AG20443 (cell line): Measurements from ENCODE around the gene RGSL1.

ENCODE experiments used
- DNase-seq: peaks from one replicate; pipeline ENCODE4 v3.0.0; 2012; ENCODE audit warnings: low spot score, mixed read lengths

Gene RGSL1

DNA sequence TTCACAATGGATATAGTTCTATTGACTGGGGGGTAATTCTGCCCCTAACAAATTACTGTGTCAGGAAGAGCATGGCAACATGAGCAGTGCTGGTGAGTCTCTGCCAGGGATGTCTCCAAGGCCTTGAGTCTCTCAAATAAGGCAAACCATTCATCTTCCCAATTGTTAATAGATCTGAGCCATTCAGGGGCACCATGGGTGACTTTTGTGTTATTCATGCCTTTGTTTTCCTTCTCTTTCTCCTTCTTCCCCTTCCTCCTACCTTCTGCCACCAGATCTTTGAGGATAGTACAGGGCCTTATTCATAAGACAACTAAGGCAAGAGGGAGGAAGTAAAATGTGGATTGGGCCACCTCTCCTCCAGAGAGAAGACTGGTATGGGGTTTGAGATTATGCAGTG lies at the start of gene RGSL1:
Gene RGSL1, plus strand, starts transcription at position 60 of the 400 bp plus-strand sequence. Its CDS starts 20 bp downstream, at position 80.
- DNase-seq, result no peak

DNA sequence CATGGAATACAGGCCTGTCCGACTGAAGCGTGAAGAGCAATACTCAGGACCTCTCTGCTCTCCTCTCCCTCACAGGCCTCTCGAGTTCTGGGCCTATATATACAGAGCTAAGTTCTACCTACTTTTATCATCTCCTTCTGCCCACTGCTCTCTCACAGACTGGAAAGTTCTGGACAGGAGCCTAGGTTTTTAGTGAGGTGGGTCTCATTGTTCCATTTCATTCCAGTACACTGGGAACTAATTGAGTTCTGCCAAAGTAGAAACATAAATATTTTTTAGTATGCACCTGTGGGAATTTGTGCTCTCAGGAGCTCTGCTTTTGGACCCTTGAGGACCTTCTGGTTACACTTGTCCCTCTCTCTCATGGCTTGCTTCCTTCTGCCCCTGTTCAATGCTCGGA lies 49.4 kb upstream of the RGSL1 start, which contains the start of gene TEDDM1:
Gene TEDDM1, minus strand, starts transcription at position 101 of the 400 bp plus-strand sequence. CDS start 182 bp downstream, outside the sequence.
- no peak for DNase-seq

DNA sequence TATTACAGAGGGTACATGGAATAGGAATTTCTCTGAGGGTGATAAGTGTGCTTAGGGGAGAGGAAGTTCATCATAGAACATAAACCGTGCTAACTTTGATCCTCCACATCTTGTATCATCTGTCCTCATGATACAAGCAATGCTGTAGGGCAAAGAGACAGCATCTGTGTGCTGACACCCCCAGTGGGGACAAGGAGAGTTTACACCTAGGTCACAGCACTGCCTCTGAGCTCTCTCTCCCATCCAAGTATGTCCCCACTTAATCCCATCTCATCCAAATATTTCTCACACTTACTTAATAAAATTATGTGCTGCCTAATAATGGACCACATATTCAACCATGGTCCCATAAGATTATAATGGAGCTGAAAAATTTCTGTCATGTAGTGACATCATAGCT lies 45.2 kb upstream of the RGSL1 start:
- DNase-seq, result no peak

DNA sequence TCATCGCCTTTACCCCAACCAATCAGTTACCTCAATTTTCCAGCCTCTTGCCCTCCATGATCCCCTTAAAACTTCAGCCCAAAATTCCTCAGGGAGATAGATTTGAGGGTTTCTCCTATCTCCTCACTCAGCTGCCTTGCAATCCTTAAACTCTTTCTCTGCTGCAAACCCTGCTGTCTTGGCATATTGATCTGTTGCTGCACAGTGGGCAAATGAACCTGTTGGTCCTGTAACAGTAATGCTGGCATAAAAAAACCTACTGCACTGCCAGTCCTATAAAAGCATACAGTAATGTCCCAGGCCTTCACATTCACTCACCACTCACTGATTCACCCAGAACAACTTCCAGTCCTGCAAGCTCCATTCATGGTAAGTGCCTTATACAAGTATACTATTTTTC lies 44.4 kb upstream of the RGSL1 start:
- DNase-seq, result no peak

DNA sequence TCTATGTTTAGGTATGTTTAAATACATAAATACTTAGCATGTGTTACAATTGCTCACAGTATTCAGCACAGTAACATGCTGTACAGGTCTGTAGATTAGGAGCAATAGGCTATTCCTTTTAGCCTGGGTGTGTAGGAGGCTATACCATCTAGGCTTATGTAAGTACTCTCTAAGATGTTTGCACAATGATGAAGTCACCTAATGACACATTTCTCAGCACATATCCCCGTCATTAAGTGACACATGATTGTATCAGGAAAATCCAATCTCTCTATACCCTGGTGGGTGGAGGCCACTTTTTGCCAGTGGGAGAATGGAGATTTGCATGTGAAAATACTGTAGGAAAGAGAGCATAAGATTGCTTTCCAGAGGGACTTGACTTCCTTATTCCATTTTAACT lies 43.9 kb upstream of the RGSL1 start:
- no peak for DNase-seq

DNA sequence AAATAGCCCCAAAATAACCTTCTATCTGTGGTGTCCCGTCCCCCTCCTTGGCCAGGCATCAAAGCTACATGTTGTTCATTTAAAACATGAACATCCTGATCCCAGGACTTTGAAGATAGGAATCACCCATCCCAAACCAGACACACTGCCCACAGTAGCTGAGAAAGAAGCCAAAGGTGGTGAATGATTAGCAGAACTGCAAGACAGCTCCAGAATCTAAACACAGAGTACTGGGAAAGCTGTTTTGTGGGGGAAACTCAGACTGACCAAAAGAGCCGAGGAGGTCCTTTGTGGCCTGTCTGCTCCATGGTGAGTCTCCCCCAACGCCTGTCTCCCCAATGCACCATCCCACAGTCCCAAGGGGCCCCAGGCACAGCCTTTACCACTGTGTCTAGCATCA lies 42.2 kb upstream of the RGSL1 start:
- DNase-seq, result no peak

DNA sequence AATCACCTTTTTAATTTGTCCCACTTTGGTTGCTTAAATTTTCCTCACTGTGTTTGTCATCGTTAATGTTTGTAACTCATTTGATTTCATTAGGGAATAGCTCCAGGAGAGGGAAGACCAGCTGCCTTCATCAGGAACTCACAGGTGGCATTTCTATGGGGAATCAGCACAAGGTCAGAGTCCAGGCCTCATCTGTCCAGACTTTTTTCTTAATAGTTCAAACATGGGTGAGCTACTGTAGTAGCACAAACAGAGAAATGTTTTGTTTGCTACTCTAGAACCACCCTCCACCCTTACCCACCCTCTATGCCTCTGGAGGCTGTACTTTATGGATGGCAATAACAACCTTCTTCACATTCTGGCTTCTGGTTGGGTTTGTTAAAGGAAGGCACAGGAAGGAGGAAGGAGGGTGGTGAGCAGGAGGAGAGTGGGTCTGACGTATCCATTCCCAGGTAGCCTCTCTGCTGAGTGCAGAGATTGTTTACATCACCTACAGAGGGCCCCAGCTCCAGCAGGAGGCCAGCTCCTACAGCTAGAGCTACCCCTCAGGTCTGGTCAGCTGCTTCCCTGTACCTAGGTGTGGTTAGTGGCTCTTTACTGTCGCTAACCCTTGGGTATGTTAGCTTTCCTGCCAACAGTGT lies 41.4 kb upstream of the RGSL1 start:
- DNase-seq, result no peak

DNA sequence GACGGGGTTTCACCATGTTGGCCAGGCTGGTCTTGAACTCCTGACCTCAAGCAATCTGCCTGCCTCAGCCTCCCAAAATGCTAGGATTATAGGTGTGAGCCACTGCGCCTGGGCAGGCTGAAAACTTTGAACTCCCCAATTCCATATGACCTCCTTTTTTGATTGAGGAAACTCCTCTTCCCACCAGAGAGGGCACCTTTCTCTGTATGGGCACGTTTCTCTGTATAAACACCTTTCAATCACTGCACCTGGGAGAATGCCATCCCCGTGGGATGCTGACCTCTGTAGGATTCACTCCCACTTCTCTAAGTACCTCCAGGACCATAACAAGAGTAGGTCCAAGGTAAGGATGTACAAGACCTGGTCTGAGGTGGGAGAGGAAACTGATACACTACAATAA lies 39.8 kb upstream of the RGSL1 start:
- DNase-seq, result no peak

DNA sequence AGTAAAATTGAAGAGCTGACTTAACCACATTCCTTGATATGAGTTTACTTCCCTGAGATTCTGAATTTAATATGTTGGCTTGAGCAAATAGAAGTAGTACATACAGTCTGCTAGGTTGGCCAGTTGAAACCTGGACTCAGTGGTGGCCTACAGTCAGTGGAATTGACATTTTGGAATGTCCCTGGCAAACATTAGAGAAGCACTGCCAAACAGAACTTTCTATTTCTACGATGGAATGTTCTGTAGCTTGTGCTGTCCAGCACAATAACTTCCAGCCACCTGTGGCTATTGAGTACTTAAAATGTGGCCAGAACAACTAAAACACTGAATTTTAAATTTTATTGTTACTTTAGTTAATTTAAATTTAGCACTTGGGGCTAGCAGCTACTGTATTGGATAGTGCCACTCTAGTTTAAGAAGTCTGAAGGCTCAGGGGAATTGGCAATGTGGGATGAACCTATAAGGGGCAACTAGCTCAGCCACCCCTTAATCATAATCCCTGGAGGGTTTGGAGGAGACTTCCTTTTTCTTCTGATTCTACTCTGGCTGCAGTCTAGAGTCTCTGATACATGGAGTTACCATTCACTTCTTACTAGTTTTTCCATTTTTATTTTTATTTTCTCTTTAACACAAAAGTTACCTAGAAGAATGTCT lies 39.2 kb upstream of the RGSL1 start:
- no peak for DNase-seq

DNA sequence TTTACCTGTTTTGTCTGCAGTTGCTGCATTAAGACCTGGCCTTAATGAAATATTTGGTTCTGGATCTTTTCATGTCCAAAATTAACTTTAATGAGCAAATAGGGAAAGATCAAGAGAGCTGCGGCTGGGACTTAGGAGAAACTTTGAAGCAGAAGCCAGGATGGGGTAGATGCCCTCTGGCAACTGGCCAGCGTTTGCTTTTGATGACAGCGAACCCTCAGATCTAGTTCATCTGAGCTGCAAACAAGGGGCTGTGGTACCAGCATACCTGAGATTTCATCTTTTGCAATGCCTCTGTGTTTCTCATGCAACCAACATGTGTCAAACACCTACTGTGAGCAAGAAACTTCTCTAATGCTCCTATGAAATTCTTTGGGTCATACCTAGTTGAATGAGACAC lies 36.5 kb upstream of the RGSL1 start:
- no peak for DNase-seq

DNA sequence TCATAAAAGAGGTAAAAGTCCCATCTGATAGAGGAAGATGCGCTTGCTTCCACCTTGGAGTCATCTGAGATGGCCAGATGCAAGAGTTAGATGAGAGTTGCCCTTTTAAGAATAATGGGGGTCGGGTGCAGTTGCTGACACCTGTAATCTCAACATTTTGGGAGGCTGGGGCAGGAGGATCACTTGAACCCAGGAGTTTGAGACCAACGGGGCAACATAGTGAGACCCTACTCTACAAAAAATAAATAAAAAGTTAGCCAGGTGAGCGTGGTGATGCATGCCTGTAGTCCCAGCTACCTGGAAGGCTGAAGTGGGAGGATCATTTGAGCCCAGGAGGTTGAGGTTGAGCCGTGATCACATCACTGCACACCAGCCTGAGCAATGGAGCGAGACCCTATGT lies 36.0 kb upstream of the RGSL1 start:
- DNase-seq, result no peak

DNA sequence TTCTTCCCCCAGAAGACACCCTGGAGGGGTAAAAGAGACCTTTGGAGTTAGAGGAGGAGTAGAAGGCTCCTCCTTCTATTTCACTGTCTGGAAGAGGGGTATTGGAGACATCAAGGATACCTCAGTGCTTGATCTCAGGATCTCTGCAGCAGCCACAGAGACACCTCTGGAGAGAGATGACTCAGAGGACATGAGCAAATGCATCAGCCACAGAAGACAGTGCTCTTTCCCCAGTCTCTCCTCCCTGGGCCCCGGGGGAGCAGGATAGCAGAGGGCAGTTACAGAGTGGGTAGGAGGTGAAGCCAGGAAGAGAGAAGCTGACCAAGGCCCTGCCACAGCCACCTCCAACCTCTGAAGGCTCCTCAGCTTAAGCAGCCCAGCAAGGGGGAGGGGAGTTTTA lies 34.2 kb upstream of the RGSL1 start:
- DNase-seq, result no peak

DNA sequence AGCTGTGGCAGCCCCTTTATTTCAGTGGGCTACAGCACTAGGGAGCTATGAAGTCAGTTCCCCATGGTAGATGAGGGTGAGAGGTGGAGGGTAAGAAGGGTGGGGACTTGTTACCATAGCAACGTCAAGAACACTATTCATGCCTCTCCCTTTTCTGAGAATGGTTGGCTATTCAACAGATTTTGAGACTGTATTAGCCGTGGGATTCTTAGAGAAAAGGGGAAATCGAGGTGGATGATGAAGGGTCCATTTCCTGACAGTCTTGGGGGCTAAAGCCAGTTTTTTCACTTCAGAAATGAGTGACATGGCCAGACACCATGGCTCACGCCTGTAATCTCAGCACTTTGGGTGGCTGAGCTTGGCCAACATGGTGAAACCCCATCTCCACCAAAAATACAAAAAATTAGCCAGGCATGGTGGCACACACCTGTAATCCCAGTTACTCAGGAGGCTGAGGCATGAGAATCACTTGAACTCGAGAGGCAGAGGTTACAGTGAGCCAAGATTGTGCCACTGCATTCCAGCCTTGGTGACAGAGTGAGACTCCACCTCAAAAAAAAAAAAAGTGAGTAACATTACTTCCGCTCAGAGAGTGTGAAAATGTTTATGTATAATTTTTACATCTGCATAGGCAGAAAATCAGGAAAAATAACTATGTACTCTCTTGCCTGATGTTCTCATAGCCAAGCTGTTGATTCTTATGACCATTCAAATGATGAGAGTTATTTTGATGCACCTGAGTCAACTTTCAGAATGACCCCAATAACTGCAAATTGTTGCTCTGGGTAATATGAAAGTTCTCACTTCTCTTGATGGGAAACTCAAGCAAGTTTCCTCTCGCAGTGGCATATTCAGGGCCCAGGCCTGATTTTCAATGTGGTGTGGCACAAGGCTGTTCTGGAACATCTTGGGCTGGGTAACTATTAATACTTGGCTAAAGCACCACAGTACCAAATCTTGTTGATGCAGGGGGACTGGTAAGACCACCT lies 23.2 kb upstream of the RGSL1 start:
- DNase-seq, result no peak

DNA sequence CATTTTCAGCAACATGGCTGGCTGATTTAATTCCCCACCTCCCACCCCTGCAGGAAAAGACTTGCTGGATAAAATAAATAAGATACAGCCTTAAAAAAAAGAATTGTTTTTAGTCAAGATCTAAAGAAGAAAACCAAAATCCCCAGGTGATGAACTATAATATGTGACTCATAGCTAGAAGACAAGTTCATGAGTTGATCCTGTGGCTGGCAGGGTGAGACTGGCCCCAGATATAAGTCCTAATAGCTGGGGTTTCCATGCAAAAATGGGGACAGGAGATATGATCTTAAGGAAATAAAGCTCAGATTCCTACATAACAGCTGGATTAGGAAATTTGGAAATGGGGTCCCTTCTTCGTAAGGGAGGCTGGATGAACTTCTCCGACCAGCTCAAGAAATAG lies 21.9 kb upstream of the RGSL1 start:
- DNase-seq, result no peak

DNA sequence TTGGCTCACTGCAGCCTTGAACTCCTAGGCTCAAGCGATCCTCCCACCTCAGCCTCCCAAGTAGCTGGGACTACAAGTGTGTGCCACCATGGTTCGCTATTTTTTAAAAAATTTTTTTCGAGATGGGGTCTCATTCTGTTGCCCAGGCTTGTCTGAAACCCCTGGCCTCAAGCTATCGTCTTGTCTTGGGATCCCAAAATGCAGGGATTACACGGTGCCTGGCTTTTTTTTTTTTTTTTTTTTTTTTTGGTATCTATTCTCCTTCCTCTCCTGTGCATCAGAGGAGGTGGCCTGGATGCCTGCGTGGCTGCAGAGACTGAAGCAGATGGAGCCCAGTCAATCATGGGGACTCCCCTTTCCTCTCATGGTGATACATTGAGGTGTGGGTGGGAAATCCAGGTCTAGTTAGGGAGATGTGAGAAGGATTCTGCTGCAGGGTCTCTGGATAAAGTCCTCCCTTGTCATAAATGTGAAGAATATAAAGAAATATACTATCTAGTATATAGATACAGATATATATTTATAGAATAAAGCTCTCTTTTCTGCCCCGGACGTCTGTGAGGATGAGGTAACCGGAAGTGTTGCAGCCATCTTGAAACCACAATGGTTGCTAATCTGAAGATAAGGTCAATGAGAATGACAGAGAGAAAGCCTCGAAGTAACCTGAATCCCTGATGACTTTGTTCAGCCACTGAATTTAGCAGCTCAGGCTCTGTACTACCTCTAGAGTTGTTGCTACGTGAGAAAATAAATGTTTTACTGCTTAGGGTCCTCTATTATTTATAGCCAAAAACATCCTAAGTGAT lies 19.5 kb upstream of the RGSL1 start:
- DNase-seq, result no peak

DNA sequence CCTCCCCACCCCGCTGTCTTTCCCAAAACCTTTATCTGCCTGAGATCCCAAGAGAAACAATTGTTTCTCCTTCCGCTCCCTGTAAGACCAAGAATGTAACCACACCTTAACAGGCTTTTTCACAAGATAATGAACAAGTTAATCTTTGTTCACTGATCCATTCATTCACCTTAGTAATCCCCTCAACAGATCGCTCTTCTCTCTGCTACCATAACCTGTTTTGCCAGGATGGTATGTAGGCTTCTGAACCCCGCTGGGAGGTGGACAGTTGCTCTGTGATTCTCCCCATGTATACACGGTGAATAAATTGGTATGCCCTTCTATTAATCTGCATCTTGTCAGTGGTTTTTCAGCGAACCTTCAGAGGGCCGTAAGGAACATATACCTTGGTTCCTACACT lies 18.7 kb upstream of the RGSL1 start:
- no peak for DNase-seq

DNA sequence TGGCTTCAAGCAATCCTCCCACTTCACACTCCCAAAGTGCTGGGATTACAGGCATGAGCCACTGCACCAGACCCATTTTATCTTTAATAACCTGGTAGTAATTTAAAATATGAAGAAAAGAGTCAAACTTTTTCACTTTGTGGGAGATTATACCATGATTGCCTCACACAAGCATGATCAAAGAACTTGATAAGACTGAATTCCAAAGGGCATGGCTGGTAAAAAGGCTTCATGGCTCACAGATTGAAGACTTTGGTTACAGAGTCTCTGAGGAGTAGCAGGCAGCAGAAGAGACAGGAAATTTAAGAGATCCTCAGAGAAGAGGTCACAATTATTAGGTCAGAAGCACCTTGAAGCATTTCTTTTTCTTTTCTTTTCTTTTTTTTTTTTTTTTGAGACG lies 16.4 kb upstream of the RGSL1 start:
- no peak for DNase-seq

DNA sequence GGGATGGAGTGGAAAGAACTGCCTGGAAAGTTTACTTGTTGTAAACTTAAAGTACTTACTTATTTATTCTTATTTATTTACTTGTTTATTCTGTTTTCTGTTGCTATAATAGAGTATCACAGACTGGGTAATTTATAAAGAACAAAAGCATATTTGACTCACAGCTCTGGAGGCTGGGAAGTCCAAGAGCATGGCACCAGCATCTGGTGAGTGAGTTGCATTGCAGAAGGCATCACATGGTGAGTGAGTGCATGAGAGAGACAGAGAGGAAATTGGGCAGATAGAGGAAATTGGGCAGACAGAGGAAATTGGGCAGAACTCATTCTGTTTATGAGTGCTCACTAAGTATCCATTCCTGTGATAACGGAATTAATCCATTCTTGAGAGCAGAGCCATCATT lies 11.6 kb upstream of the RGSL1 start:
- no peak for DNase-seq

DNA sequence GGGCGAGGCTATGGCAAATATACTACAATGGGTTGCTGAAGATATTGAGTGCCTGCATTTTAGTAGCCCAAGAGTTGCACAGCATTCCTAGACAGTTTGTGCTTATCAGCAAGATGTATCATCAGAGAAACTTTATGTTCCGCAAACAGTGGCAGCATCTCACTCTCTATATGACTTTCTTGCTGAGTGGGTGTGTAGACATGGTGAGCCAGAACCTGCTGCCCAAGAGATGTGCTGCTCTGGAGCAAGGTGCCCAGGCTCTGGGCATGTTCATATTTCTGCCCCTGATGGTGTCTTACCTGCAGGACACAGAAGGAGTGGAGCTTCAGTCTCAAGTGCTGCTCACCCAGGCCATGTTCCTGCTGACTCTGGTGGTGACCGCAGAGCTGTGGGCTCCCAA lies 8.2 kb upstream of the RGSL1 start:
- DNase-seq, result no peak

DNA sequence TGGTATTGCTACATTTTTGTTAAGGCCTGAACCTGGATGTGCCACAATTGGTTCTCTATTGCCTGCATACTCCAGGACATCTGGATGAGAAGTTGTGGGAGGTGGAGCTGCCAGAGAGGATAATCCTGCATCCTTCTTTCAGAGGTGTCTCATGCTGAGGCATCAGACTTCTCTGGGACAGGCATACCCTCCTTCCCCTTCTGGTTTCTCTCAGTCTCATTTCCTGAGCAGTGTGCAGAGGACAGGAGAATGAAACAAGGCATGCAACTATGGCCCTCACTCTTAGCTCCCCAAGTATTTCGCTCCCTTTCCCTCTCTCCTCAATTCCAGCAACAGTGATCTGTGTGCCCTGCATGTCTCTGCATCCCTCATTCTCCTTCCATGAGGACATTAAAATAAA lies 7.6 kb upstream of the RGSL1 start:
- no peak for DNase-seq

DNA sequence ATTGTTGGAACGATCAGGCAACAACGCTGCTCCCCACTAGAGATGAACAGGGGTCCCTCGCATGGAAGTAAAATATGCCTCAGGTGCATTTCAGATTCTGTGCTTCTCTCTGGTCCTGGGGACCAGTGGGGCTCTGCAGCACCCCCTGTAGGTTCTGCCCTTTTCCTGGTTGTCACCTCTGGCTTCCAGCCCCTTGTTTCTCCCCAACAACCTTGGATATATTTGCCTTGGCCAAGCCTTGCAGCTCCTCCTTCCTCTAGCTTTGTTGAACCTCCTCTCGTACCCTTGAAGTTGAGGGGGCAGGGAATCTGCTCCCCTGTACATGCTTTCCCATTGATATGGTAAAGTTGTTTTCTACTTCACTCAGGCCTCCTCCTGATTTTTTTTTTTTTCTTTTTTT lies 5.4 kb upstream of the RGSL1 start:
- DNase-seq, result no peak
